HCEC 1CT (cell line): ENCODE results near the gene SPA17.

Source experiments
- DNase-seq: peaks from one replicate; pipeline ENCODE4 v3.0.0-alpha.2; 2017

Gene SPA17

GRCh38 chr11:124727474-124727873 lies 53.8 kb downstream of the SPA17 start:
- DNase-seq: no peak

- DNase-seq: no peak
These were observed 54.4 kb downstream of the SPA17 start for GRCh38 chr11:124728134-124728533.

DNA sequence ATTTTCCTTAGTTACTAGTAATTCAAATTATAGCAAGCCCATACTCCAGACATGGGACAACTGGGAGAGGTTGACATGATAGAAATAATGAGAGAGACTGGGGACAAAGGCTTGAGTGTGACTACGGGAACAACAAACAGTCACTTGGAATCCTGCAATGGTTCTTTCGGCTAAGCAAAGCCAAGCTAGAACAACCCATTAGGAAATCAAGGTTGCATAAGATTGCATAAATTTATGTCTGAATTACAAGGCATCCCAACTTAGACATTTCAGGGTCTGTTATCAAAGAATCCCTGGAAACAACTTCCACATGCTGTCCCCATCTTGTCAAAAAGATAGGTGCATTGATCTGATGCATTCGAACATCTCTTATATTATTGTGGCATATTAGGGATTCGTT lies 55.9 kb downstream of the SPA17 start:
- DNase-seq: no peak

DNA sequence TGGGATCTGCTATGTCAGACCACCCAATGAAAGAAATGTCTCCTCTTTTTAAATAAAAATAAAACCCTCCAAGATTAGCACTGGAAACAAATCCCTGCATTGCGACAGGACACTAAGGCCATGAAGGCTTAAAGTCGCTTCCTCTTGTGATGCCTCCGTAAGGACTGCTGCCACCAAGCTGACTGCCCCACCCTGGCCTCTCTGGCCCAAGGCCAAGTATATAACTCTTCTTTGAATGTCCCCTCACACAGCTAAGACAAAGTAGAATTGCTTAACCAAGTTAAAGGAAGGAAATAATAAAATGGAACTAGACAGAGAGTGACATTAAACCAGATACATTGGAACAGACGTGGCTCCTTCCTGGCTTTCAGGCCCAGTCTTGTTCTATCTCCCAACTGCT lies 58.5 kb downstream of the SPA17 start:
- no peak for DNase-seq

DNA sequence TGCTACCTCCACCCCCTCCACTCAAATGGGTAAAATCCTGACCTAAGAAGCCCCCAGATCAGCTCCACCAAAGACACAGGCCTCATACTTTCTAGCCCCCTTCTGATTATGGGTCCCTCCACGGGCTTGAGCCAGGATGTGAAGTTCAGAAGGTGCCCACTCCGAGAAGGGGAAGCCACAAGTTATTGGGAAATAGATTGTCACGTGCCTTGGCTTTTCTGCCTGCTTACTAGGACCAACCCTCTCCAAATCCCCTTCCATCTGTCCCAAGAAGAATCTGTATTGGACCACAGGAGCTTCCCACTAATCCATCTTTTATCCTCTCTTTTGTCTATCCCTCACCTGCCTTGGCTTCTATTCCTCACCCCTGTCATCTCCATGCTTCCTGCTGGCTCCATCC lies 63.0 kb downstream of the SPA17 start:
- DNase-seq: no peak

- DNase-seq: no peak
These were observed 64.1 kb downstream of the SPA17 start for GRCh38 chr11:124737638-124738305.

DNA sequence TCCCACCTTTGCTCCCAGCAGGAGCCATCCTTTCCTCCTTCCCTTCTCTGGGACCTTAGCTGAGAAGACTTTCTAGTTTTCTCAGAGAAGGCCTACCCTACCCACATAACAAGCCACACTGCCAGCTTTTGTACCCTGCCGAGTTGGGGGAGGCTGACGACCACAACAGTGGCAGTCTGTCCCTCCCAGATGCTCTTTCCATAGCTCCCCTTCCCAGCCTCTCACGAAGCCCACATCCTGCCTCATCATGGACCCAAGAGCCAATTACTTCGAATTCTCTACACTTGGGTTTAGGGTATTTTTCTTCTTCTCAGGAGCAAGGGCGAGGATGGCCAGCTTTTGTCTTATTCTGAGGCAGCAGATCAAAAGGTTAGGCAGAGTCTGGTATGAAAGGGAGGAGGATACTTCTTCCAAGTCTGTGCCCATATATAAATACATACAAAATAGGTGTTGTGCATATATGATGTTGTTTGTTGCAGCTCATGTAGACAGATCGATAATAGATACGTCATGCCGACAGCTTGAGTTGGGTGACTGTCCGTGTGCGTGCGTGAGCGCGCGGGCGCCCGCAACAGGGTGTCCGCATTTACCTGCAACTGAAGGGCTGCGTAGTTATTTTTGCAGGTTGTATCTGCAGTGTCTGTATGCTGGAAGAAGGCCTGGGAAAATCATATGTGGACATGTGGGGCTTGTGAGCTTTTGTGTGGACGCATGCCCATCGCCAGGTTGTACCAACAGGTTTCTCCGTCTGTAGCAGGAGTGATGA lies 65.2 kb downstream of the SPA17 start:
- no peak for DNase-seq

DNA sequence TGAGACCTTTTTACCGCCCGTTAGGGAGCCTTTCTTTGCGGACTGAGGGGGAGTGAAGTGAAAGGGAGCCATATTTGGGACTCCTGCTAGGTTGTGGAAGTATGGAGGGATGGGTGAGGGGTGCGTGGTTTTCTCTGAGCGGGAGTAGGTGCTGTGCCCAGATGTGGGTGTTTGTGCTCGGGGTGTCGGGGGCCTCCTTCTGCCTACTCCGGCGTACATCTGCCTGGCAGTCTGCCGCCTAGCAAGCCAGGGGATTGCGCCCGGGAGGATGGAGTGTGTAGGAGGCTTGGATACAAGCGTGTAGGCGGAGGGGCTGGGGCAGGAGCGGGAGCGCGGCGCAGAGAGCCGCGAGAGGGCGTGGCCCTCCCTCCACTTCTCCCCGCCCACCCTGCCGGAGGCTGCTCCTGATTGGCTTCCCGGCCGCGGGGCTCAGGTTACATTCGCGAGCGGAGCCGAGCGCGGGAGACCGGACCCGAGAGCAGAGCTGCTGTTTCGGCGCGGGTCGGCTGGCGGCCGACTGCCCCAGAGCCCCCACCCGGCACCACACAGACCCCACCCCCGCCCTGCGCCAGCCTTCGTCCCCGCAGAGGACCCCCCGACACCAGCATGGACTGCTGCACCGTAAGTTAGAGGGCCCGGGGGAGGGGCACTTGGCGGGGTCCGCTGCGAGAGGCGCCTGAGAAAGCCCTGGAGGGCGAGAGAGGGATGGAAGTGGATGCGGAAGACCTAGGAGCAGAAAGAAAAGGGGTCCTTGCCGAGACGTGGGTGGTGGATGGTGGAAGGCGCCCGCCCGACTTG lies 66.0 kb downstream of the SPA17 start, which contains the start of gene NRGN:
TSS of gene NRGN (plus strand) at position 464 of the 798 bp plus-strand sequence. CDS start at position 607, 143 bp downstream.
- peak; percentile 91 for DNase-seq

GRCh38 chr11:124740277-124740882 lies 66.7 kb downstream of the SPA17 start:
- peak; percentile 50 for DNase-seq

- DNase-seq: no peak
These were observed 68.9 kb downstream of the SPA17 start for GRCh38 chr11:124742555-124742954.

GRCh38 chr11:124743050-124743449 lies 69.3 kb downstream of the SPA17 start:
- DNase-seq: no peak

- no peak for DNase-seq
These were observed 71.6 kb downstream of the SPA17 start for GRCh38 chr11:124745270-124745834.

DNA sequence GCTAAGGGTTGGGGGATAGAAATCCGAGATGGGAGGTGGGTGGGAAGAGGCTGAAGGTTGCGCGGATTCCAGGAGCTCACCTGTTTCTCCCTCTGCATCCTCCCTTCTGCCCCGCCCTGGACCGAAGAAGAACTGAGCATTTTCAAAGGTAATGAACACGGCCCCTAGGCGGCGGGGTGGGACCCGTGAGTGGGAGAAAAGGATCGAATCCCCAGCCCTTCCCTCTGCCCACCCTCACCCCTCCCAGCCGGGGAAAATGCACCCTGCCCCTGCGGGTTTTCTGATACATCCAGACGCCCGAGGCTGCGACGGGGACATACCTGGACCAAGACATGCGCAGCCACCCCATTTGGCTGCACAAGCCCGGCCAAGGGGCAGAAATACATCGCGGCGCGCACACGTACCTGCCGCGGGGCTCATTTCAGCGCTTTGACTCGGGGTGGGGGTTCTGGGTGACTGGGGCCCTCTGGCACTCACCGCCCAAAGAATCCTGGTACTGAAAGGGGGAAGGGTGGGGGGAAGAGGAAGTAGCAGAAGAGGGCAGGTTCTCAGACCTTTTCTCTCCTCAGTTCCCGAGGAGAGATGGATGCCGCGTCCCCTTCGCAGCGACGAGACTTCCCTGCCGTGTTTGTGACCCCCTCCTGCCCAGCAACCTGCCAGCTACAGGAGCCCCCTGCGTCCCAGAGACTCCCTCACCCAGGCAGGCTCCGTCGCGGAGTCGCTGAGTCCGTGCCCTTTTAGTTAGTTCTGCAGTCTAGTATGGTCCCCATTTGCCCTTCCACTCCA lies 72.3 kb downstream of the SPA17 start:
- no peak for DNase-seq

- peak; percentile 92 for DNase-seq
These were observed 73.0 kb downstream of the SPA17 start for GRCh38 chr11:124746621-124747243.
